Activated CD4-positive, alpha-beta T cell treated with anti-CD3 and anti-CD28 coated beads, Interleukin-2, amount 10 ng/mL, durations not matched to agents 24 days and 14 days (primary cell): ENCODE data around the gene RCC2. TPM values are rescaled to one million over a fixed set of nuclear protein-coding genes. Genes with fewer than 3 reads are reported as not detected.

ENCODE experiments used
- DNase-seq: peaks from one replicate; pipeline ENCODE4 v3.0.0; 2022
- H3K27ac Mint-ChIP-seq: one replicate; pipeline ENCODE4 v1.8.0; 2022; ENCODE audit warnings: mild to moderate bottlenecking, mixed read lengths
- H3K27me3 Mint-ChIP-seq: one replicate; pipeline ENCODE4 v1.8.0; 2022; ENCODE audit warnings: mixed read lengths
- H3K36me3 Mint-ChIP-seq: one replicate; pipeline ENCODE4 v1.8.0; 2022; ENCODE audit warnings: low read depth, mild to moderate bottlenecking, mixed read lengths
- H3K4me1 Mint-ChIP-seq: one replicate; pipeline ENCODE4 v1.8.0; 2021; ENCODE audit warnings: mixed read lengths
- H3K4me3 Mint-ChIP-seq: one replicate; pipeline ENCODE4 v1.8.0; 2022; ENCODE audit warnings: mild to moderate bottlenecking, moderate library complexity, mixed read lengths
- H3K9me3 Mint-ChIP-seq: one replicate; pipeline ENCODE4 v1.8.0; 2021; ENCODE audit warnings: mixed read lengths
- intact Hi-C: fragments of 100-400 bp; cut with micrococcal nuclease; formaldehyde crosslinking; loops from one replicate; pipeline ENCODE4 v1.15.1; 2023
- total RNA-seq: library from RNA; stranded (reverse); gene quantifications from 2 replicates; pipeline ENCODE4 v1.2.3, GENCODE V29; 2022

The RCC2 gene
- total RNA-seq, 1 donor from 2014 or later: 234 TPM

GRCh38 chr1:17401841-17402240 is 37.6 kb downstream of the RCC2 start:
- H3K27ac Mint-ChIP-seq: no peak overlapping the region
- no peaks in the 10 kb centered on the region for H3K9me3 Mint-ChIP-seq
- no peaks in the 10 kb centered on the region for H3K27me3 Mint-ChIP-seq
- no peak overlapping the region for H3K4me3 Mint-ChIP-seq
- no peak for DNase-seq
- H3K36me3 Mint-ChIP-seq: peaks cover 5% of the 10 kb centered on the region
- intact Hi-C loops: no loop called here
- no peaks in the 10 kb centered on the region for H3K4me1 Mint-ChIP-seq

GRCh38 chr1:17400725-17401341 is 38.6 kb downstream of the RCC2 start:
- peaks cover 3% of the 10 kb centered on the region for H3K36me3 Mint-ChIP-seq
- H3K27ac Mint-ChIP-seq: no peak overlapping the region
- H3K27me3 Mint-ChIP-seq: no peaks in the 10 kb centered on the region
- no peak overlapping the region for H3K4me3 Mint-ChIP-seq
- no peaks in the 10 kb centered on the region for H3K4me1 Mint-ChIP-seq
- no peak for DNase-seq
- no peaks in the 10 kb centered on the region for H3K9me3 Mint-ChIP-seq
- intact Hi-C loops: no loop called here

GRCh38 chr1:17397910-17398695 is 41.4 kb downstream of the RCC2 start:
- intact Hi-C loops: no loop called here
- no peaks in the 10 kb centered on the region for H3K9me3 Mint-ChIP-seq
- no peak for DNase-seq
- peaks cover 1% of the 10 kb centered on the region for H3K4me1 Mint-ChIP-seq
- no peaks in the 10 kb centered on the region for H3K27me3 Mint-ChIP-seq
- no peak overlapping the region for H3K27ac Mint-ChIP-seq
- H3K36me3 Mint-ChIP-seq: no peaks in the 10 kb centered on the region
- H3K4me3 Mint-ChIP-seq: no peak overlapping the region

GRCh38 chr1:17393230-17393629 is 46.2 kb downstream of the RCC2 start:
- DNase-seq: no peak
- no peak overlapping the region for H3K27ac Mint-ChIP-seq
- intact Hi-C loops: no loop called here
- no peaks in the 10 kb centered on the region for H3K9me3 Mint-ChIP-seq
- no peaks in the 10 kb centered on the region for H3K36me3 Mint-ChIP-seq
- no peak overlapping the region for H3K4me3 Mint-ChIP-seq
- H3K27me3 Mint-ChIP-seq: no peaks in the 10 kb centered on the region
- peaks cover 2% of the 10 kb centered on the region for H3K4me1 Mint-ChIP-seq

- Mint-ChIP-seq H3K4me1 (peaks cover 2% of the 10 kb centered on the region), H3K9me3 (no peaks in the 10 kb centered on the region), H3K27me3 (no peaks in the 10 kb centered on the region), H3K36me3 (no peaks in the 10 kb centered on the region), H3K4me3 (no peak overlapping the region), H3K27ac (no peak overlapping the region)
- no peak for DNase-seq
- intact Hi-C loops: no loop called here
Observed at GRCh38 chr1:17392199-17392740, 47.2 kb downstream of the RCC2 start.

DNA sequence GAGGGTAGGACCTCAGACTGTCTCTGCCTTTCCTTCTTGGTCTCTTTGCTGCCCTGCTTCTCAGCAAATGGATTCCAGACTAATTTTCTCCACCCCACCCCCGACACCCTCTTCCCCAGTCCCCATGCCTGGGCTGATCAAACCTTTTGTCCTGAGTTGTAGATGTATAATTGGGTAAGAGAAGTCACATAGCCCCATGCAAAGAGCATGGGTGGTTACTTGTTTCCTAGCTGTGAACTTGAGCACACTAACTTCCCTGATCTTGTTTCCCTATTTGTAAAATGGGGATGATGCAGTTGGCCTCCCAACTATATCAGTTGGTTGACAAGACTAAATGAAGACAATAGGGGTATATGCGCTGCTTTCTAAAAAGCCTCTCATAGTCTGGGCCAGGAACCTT is 58.3 kb downstream of the RCC2 start:
- H3K4me1 Mint-ChIP-seq: no peaks in the 10 kb centered on the region
- intact Hi-C loops: no loop called here
- DNase-seq: no peak
- H3K4me3 Mint-ChIP-seq: no peak overlapping the region
- no peaks in the 10 kb centered on the region for H3K27me3 Mint-ChIP-seq
- H3K27ac Mint-ChIP-seq: no peak overlapping the region
- H3K36me3 Mint-ChIP-seq: no peaks in the 10 kb centered on the region
- H3K9me3 Mint-ChIP-seq: no peaks in the 10 kb centered on the region

- no peaks in the 10 kb centered on the region for H3K27me3 Mint-ChIP-seq
- intact Hi-C loops: no loop called here
- no peaks in the 10 kb centered on the region for H3K9me3 Mint-ChIP-seq
- no peaks in the 10 kb centered on the region for H3K4me1 Mint-ChIP-seq
- H3K36me3 Mint-ChIP-seq: no peaks in the 10 kb centered on the region
- no peak overlapping the region for H3K4me3 Mint-ChIP-seq
- no peak for DNase-seq
- no peak overlapping the region for H3K27ac Mint-ChIP-seq
Observed at GRCh38 chr1:17377325-17377953, 62.0 kb downstream of the RCC2 start.

GRCh38 chr1:17375651-17376050 is 63.8 kb downstream of the RCC2 start:
- DNase-seq: no peak
- intact Hi-C loops: no loop called here
- Mint-ChIP-seq H3K4me1 (no peaks in the 10 kb centered on the region), H3K27me3 (no peaks in the 10 kb centered on the region), H3K9me3 (no peaks in the 10 kb centered on the region), H3K4me3 (no peak overlapping the region), H3K36me3 (no peaks in the 10 kb centered on the region), H3K27ac (no peak overlapping the region)

DNA sequence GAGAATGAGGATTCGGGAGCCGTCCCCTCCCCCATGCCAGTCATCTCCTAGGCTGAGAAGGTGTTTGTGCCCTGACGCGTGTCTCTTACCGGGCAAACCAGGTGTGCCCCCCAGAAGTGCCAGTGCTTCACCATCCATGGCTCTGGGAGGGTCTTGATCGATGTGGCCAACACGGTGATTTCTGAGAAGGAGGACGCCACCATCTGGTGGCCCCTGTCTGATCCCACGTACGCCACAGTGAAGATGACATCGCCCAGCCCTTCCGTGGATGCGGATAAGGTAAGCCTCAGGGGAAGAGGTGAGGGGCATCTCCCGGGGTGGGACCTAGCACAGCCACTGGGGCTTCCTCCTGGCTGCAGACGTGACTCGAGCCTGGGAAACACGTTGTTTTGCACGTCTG is 66.5 kb downstream of the RCC2 start:
- DNase-seq: no peak
- intact Hi-C loops: no loop called here
- H3K9me3 Mint-ChIP-seq: no peaks in the 10 kb centered on the region
- no peaks in the 10 kb centered on the region for H3K4me1 Mint-ChIP-seq
- peaks cover 2% of the 10 kb centered on the region for H3K27me3 Mint-ChIP-seq
- H3K36me3 Mint-ChIP-seq: no peaks in the 10 kb centered on the region
- H3K27ac Mint-ChIP-seq: no peak overlapping the region
- H3K4me3 Mint-ChIP-seq: no peak overlapping the region

GRCh38 chr1:17371896-17372295 is 67.6 kb downstream of the RCC2 start, which contains the start of gene PADI6:
Gene PADI6, plus strand, starts transcription at chr1:17372196. Its CDS starts 50 bp downstream, at chr1:17372246.
- Mint-ChIP-seq H3K27me3 (peaks cover 2% of the 10 kb centered on the region), H3K9me3 (no peaks in the 10 kb centered on the region), H3K4me3 (no peak within 1 kb of the TSS), H3K27ac (no peak within 1 kb of the TSS), H3K4me1 (no peaks in the 10 kb centered on the region), H3K36me3 (no peaks in the 10 kb centered on the region)
- intact Hi-C loops: no loop called here
- no peak for DNase-seq

DNA sequence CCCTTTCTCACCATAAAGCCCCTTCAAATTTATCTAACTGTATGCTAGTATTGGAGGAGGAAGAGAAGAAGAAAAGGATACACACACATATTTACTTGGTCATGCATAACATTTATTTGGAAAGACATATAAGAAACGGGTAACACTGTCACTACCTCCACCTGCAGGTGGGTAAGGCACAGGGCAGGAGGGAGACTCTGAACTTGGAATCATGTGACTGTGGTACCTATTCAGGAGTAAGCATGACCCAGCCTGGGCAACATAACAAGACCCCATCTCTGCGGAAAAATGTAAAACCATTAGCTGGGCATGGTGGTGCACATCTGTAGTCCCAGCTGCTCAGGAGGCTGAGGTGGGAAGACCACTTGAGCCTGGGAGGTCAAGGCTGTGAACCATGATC is 68.9 kb downstream of the RCC2 start:
- DNase-seq: no peak
- Mint-ChIP-seq H3K4me1 (no peaks in the 10 kb centered on the region), H3K36me3 (no peaks in the 10 kb centered on the region), H3K4me3 (no peak overlapping the region), H3K9me3 (no peaks in the 10 kb centered on the region), H3K27me3 (peaks cover 2% of the 10 kb centered on the region), H3K27ac (no peak overlapping the region)
- intact Hi-C loops: no loop called here

- no peaks in the 10 kb centered on the region for H3K9me3 Mint-ChIP-seq
- no peak overlapping the region for H3K4me3 Mint-ChIP-seq
- intact Hi-C loops: no loop called here
- H3K4me1 Mint-ChIP-seq: no peaks in the 10 kb centered on the region
- no peak for DNase-seq
- H3K27ac Mint-ChIP-seq: no peak overlapping the region
- H3K36me3 Mint-ChIP-seq: no peaks in the 10 kb centered on the region
- peaks cover 2% of the 10 kb centered on the region for H3K27me3 Mint-ChIP-seq
Observed at GRCh38 chr1:17369466-17369865, 70.0 kb downstream of the RCC2 start.

GRCh38 chr1:17365293-17365692 is 74.2 kb downstream of the RCC2 start:
- H3K27me3 Mint-ChIP-seq: peaks cover 2% of the 10 kb centered on the region
- H3K36me3 Mint-ChIP-seq: no peaks in the 10 kb centered on the region
- no peak overlapping the region for H3K27ac Mint-ChIP-seq
- no peak overlapping the region for H3K4me3 Mint-ChIP-seq
- intact Hi-C loops: no loop called here
- no peaks in the 10 kb centered on the region for H3K9me3 Mint-ChIP-seq
- no peak for DNase-seq
- H3K4me1 Mint-ChIP-seq: no peaks in the 10 kb centered on the region

DNA sequence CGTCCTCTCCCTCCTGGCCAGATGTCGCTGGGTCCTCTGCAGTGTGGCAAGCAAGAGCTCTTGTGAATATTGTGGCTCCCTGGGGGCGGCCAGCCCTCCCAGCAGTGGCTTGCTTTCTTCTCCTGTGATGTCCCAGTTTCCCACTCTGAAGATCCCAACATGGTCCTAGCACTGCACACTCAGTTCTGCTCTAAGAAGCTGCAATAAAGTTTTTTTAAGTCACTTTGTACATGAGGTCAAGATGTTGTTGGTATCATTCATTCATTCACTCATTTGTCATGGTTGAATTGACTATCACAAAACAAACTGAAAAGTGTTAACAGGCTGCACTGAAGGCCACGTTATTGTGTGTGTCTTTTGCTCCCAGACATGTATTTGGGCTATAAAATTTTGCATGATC is 75.7 kb downstream of the RCC2 start:
- intact Hi-C loops: no loop called here
- Mint-ChIP-seq H3K9me3 (no peaks in the 10 kb centered on the region), H3K4me1 (no peaks in the 10 kb centered on the region), H3K27me3 (peaks cover 2% of the 10 kb centered on the region), H3K36me3 (no peaks in the 10 kb centered on the region), H3K27ac (no peak overlapping the region), H3K4me3 (no peak overlapping the region)
- no peak for DNase-seq
